Measurements from ENCODE around the gene SSTR4. TPM values are rescaled to one million over a fixed set of nuclear protein-coding genes. Genes with fewer than 3 reads are reported as not detected.

SSTR4 gene
- polyA plus RNA-seq, 4 donors: 0.16 TPM; not detected in 3

- H3K27me3 ChIP-seq (ENCODE audit: control insufficient read depth in 3 of 3, insufficient read depth in 3 of 3, low read length in 3 of 3): peaks cover 14 to 69% (median 30%) of the 10 kb centered on the region in 3 donors
- WGBS, 3 donors: 4 to 6% (median 6%) methylated on average over 83 to 92 of the region's 92 CpGs
These were observed 13.4 kb downstream of the SSTR4 start for GRCh38 chr20:23048283-23049200.

GRCh38 chr20:23049201-23050075, 14.3 kb downstream of the SSTR4 start, which contains the start of gene THBD:
Gene THBD (minus strand): TSS chr20:23049672. CDS start chr20:23049504, 168 bp downstream.
- H3K27me3 ChIP-seq (ENCODE audit: control insufficient read depth in 3 of 3, insufficient read depth in 3 of 3, low read length in 3 of 3): peaks cover 14 to 70% (median 30%) of the 10 kb centered on the region in 3 donors
- 1% methylated on average over 67 to 79 of the region's 79 CpGs for WGBS, 3 donors
- peaks cover 0 to 13% (median 2%) of the 10 kb centered on the region in 3 donors for H3K4me1 ChIP-seq (ENCODE audit: control insufficient read depth in 3 of 3, insufficient read depth in 2 of 3, low read depth in 1 of 3, low read length in 2 of 3)
- no peaks in the 10 kb centered on the region for H3K9me3 ChIP-seq (ENCODE audit: control insufficient read depth in 2 of 2, insufficient read depth in 1 of 2, low read depth in 1 of 2, low read length in 1 of 2)
- FAIRE-seq (no peak), DNase-seq (peak; percentile 15 to 58)
- no peaks in the 10 kb centered on the region for H3K36me3 ChIP-seq (ENCODE audit: control insufficient read depth in 3 of 3, insufficient read depth in 2 of 3, low read depth in 1 of 3, low read length in 3 of 3)
- peak within 1 kb of the TSS in 2 of 3 donors; percentile 25 to 88 for H3K27ac ChIP-seq (ENCODE audit: low read depth in 1 of 3, low read length in 2 of 3)
- peak within 1 kb of the TSS; percentile 4 to 48 (median 39) for H3K4me3 ChIP-seq (ENCODE audit: low read depth in 1 of 3, low read length in 3 of 3)

More at GRCh38 chr20:23048283-23049200, 13.4 kb downstream of the SSTR4 start:
- peak overlapping the region; percentile 4 to 39 (median 19) for H3K4me3 ChIP-seq (ENCODE audit: low read depth in 1 of 3, low read length in 3 of 3)
- DNase-seq (peak; percentile 24 to 42), FAIRE-seq (no peak)
- peak overlapping the region in 2 of 3 donors; percentile 25 to 88 for H3K27ac ChIP-seq (ENCODE audit: low read depth in 1 of 3, low read length in 2 of 3)
- no peaks in the 10 kb centered on the region for H3K36me3 ChIP-seq (ENCODE audit: control insufficient read depth in 3 of 3, insufficient read depth in 2 of 3, low read depth in 1 of 3, low read length in 3 of 3)
- peaks cover 0 to 13% (median 2%) of the 10 kb centered on the region in 3 donors for H3K4me1 ChIP-seq (ENCODE audit: control insufficient read depth in 3 of 3, insufficient read depth in 2 of 3, low read depth in 1 of 3, low read length in 2 of 3)
- no peaks in the 10 kb centered on the region for H3K9me3 ChIP-seq (ENCODE audit: control insufficient read depth in 2 of 2, insufficient read depth in 1 of 2, low read depth in 1 of 2, low read length in 1 of 2)

- Histone ChIP-seq H3K4me1 (ENCODE audit: control insufficient read depth in 3 of 3, insufficient read depth in 2 of 3, low read depth in 1 of 3, low read length in 2 of 3) (peaks cover 0 to 13% (median 2%) of the 10 kb centered on the region in 3 donors), H3K27me3 (ENCODE audit: control insufficient read depth in 3 of 3, insufficient read depth in 3 of 3, low read length in 3 of 3) (peaks cover 14 to 66% (median 30%) of the 10 kb centered on the region in 3 donors), H3K9me3 (ENCODE audit: control insufficient read depth in 2 of 2, insufficient read depth in 1 of 2, low read depth in 1 of 2, low read length in 1 of 2) (no peaks in the 10 kb centered on the region), H3K27ac (ENCODE audit: low read depth in 1 of 3, low read length in 2 of 3) (peak overlapping the region in 1 of 3 donors; percentile 88), H3K4me3 (ENCODE audit: low read depth in 1 of 3, low read length in 3 of 3) (peak overlapping the region in 2 of 3 donors; percentile 2 to 48), H3K36me3 (ENCODE audit: control insufficient read depth in 3 of 3, insufficient read depth in 2 of 3, low read depth in 1 of 3, low read length in 3 of 3) (no peaks in the 10 kb centered on the region)
- FAIRE-seq (no peak), DNase-seq (peak; percentile 17 to 54)
- 0 to 2% (median 1%) methylated on average over 43 to 48 of the region's 48 CpGs for WGBS, 3 donors
These were observed 15.1 kb downstream of the SSTR4 start for GRCh38 chr20:23050076-23050838.

GRCh38 chr20:23050847-23051627, 15.9 kb downstream of the SSTR4 start:
- FAIRE-seq (no peak), DNase-seq (peak; percentile 40 to 82)
- Histone ChIP-seq H3K9me3 (ENCODE audit: control insufficient read depth in 2 of 2, insufficient read depth in 1 of 2, low read depth in 1 of 2, low read length in 1 of 2) (no peaks in the 10 kb centered on the region), H3K4me1 (ENCODE audit: control insufficient read depth in 3 of 3, insufficient read depth in 2 of 3, low read depth in 1 of 3, low read length in 2 of 3) (peaks cover 0 to 13% (median 2%) of the 10 kb centered on the region in 3 donors), H3K27me3 (ENCODE audit: control insufficient read depth in 3 of 3, insufficient read depth in 3 of 3, low read length in 3 of 3) (peaks cover 14 to 64% (median 30%) of the 10 kb centered on the region in 3 donors), H3K36me3 (ENCODE audit: control insufficient read depth in 3 of 3, insufficient read depth in 2 of 3, low read depth in 1 of 3, low read length in 3 of 3) (no peaks in the 10 kb centered on the region), H3K4me3 (ENCODE audit: low read depth in 1 of 3, low read length in 3 of 3) (peak overlapping the region in 2 of 3 donors; percentile 2 to 48), H3K27ac (ENCODE audit: low read depth in 1 of 3, low read length in 2 of 3) (peak overlapping the region in 1 of 3 donors; percentile 76)
- 4 to 10% (median 10%) methylated on average over 44 to 46 of the region's 46 CpGs for WGBS, 3 donors

DNA sequence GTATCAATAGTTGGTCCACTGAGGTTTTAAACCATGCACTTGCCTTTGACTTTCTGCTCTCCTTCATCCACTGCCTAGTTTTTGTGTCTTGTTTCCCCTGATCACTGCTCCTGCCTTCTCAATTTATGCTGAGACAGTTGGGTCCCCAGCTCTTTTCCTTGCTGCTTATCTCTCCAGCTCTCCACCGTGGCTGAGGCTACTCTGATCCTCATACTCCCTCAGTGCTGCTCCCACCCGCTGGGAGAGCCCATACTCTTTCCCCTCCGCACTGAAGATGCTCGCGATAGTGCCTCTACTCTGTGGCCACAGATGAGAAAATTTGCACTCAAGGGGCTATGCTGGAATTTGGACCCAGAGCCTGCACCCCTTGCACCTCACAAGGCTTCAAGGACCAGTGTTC, 17.8 kb downstream of the SSTR4 start:
- peaks cover 0 to 13% (median 2%) of the 10 kb centered on the region in 3 donors for H3K4me1 ChIP-seq (ENCODE audit: control insufficient read depth in 3 of 3, insufficient read depth in 2 of 3, low read depth in 1 of 3, low read length in 2 of 3)
- FAIRE-seq: no peak

GRCh38 chr20:23058240-23058639, 23.1 kb downstream of the SSTR4 start:
- H3K9me3 ChIP-seq (ENCODE audit: control insufficient read depth in 2 of 2, insufficient read depth in 1 of 2, low read depth in 1 of 2, low read length in 1 of 2): no peaks in the 10 kb centered on the region
- no peaks in the 10 kb centered on the region for H3K36me3 ChIP-seq (ENCODE audit: control insufficient read depth in 3 of 3, insufficient read depth in 2 of 3, low read depth in 1 of 3, low read length in 3 of 3)
- H3K4me3 ChIP-seq (ENCODE audit: low read depth in 1 of 3, low read length in 3 of 3): no peak overlapping the region
- H3K27me3 ChIP-seq (ENCODE audit: control insufficient read depth in 3 of 3, insufficient read depth in 3 of 3, low read length in 3 of 3): peaks cover 0 to 4% (median 0%) of the 10 kb centered on the region in 3 donors
- H3K4me1 ChIP-seq (ENCODE audit: control insufficient read depth in 3 of 3, insufficient read depth in 2 of 3, low read depth in 1 of 3, low read length in 2 of 3): peaks cover 0 to 5% (median 0%) of the 10 kb centered on the region in 3 donors
- DNase-seq: no peak
- 52 to 73% (median 54%) methylated on average over 1 of the region's 1 CpG for WGBS, 3 donors
- no peak for FAIRE-seq
- H3K27ac ChIP-seq (ENCODE audit: low read depth in 1 of 3, low read length in 2 of 3): no peak overlapping the region

More for the DNA sequence above, 17.8 kb downstream of the SSTR4 start:
- Histone ChIP-seq H3K9me3 (ENCODE audit: control insufficient read depth in 2 of 2, insufficient read depth in 1 of 2, low read depth in 1 of 2, low read length in 1 of 2) (no peaks in the 10 kb centered on the region), H3K36me3 (ENCODE audit: control insufficient read depth in 3 of 3, insufficient read depth in 2 of 3, low read depth in 1 of 3, low read length in 3 of 3) (no peaks in the 10 kb centered on the region), H3K27me3 (ENCODE audit: control insufficient read depth in 3 of 3, insufficient read depth in 3 of 3, low read length in 3 of 3) (peaks cover 14 to 48% (median 27%) of the 10 kb centered on the region in 3 donors), H3K4me3 (ENCODE audit: low read depth in 1 of 3, low read length in 3 of 3) (no peak overlapping the region), H3K27ac (ENCODE audit: low read depth in 1 of 3, low read length in 2 of 3) (no peak overlapping the region)
- WGBS, 3 donors: 78 to 87% (median 80%) methylated on average over 5 of the region's 5 CpGs
- no peak for DNase-seq

DNA sequence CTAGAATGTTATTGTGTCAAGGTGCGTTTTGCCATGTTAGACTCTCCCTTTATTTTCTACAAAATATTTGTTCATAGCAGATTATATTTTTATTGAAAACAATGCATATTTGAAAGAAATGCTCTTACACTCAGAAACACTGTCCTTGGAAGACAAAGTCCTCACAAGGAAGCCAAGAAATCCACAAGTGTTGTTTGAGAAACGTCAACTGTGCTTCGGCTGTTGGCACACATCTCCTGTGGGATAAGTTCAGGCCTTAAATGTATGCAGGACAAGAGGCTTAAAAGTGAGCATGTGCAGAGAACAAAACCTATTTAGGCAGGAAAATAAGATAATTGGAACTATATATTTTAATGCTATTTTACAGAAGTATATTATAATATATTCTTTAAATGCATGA, 23.9 kb downstream of the SSTR4 start:
- H3K27ac ChIP-seq (ENCODE audit: low read depth in 1 of 3, low read length in 2 of 3): no peak overlapping the region
- FAIRE-seq: no peak
- H3K27me3 ChIP-seq (ENCODE audit: control insufficient read depth in 3 of 3, insufficient read depth in 3 of 3, low read length in 3 of 3): no peaks in the 10 kb centered on the region
- no peaks in the 10 kb centered on the region for H3K9me3 ChIP-seq (ENCODE audit: control insufficient read depth in 2 of 2, insufficient read depth in 1 of 2, low read depth in 1 of 2, low read length in 1 of 2)
- WGBS, 3 donors: 81 to 88% (median 85%) methylated on average over 3 of the region's 3 CpGs
- H3K4me3 ChIP-seq (ENCODE audit: low read depth in 1 of 3, low read length in 3 of 3): no peak overlapping the region
- H3K36me3 ChIP-seq (ENCODE audit: control insufficient read depth in 3 of 3, insufficient read depth in 2 of 3, low read depth in 1 of 3, low read length in 3 of 3): no peaks in the 10 kb centered on the region
- DNase-seq: no peak
- H3K4me1 ChIP-seq (ENCODE audit: control insufficient read depth in 3 of 3, insufficient read depth in 2 of 3, low read depth in 1 of 3, low read length in 2 of 3): peaks cover 0 to 5% (median 0%) of the 10 kb centered on the region in 3 donors

All from small intestine (tissue), 7 donors.